Measurements from ENCODE around the gene GNA15.
"Not testable (repeated sequence)": the region's sequence is repeated elsewhere in the genome, so short reads cannot be mapped to it uniquely, and the experiment has no call there.

DNA sequence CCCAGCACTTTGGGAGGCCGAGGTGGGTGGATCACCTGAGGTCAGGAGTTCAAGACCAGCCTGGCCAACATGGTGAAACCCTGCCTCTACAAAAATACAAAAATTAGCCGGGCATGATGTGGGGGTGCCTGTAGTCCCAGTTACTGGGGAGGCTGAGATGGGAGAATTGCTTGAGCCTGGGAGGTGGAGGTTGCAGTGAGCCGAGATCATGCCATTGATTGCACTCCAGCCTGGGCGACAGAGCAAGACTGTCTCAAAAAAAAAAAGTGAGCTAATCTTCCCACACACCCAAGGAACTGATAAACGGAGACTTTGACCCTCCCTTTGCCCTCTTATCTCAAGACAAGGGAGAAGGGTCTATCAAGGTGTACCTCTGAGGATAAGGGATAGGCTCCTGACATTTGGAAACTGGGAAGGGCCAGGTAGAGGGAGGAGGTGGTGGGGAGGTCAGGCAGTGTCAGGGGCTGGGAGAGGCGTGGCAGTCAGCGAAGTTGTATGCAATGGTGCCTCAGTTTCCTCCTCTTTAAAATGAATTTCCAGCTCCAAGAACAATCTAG lies 46.5 kb upstream of the GNA15 start:
- not testable (repeated sequence) for TF ChIP-seq POLR2AphosphoS5 (IDR thresholded peaks at IDR 0.05; ENCODE audit: low read depth, low read length)
- TF ChIP-seq, protein P1, sequence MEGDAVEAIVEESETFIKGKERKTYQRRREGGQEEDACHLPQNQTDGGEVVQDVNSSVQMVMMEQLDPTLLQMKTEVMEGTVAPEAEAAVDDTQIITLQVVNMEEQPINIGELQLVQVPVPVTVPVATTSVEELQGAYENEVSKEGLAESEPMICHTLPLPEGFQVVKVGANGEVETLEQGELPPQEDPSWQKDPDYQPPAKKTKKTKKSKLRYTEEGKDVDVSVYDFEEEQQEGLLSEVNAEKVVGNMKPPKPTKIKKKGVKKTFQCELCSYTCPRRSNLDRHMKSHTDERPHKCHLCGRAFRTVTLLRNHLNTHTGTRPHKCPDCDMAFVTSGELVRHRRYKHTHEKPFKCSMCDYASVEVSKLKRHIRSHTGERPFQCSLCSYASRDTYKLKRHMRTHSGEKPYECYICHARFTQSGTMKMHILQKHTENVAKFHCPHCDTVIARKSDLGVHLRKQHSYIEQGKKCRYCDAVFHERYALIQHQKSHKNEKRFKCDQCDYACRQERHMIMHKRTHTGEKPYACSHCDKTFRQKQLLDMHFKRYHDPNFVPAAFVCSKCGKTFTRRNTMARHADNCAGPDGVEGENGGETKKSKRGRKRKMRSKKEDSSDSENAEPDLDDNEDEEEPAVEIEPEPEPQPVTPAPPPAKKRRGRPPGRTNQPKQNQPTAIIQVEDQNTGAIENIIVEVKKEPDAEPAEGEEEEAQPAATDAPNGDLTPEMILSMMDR (IDR thresholded peaks at IDR 0.05) = not testable (repeated sequence)
- TF ChIP-seq, protein P2, sequence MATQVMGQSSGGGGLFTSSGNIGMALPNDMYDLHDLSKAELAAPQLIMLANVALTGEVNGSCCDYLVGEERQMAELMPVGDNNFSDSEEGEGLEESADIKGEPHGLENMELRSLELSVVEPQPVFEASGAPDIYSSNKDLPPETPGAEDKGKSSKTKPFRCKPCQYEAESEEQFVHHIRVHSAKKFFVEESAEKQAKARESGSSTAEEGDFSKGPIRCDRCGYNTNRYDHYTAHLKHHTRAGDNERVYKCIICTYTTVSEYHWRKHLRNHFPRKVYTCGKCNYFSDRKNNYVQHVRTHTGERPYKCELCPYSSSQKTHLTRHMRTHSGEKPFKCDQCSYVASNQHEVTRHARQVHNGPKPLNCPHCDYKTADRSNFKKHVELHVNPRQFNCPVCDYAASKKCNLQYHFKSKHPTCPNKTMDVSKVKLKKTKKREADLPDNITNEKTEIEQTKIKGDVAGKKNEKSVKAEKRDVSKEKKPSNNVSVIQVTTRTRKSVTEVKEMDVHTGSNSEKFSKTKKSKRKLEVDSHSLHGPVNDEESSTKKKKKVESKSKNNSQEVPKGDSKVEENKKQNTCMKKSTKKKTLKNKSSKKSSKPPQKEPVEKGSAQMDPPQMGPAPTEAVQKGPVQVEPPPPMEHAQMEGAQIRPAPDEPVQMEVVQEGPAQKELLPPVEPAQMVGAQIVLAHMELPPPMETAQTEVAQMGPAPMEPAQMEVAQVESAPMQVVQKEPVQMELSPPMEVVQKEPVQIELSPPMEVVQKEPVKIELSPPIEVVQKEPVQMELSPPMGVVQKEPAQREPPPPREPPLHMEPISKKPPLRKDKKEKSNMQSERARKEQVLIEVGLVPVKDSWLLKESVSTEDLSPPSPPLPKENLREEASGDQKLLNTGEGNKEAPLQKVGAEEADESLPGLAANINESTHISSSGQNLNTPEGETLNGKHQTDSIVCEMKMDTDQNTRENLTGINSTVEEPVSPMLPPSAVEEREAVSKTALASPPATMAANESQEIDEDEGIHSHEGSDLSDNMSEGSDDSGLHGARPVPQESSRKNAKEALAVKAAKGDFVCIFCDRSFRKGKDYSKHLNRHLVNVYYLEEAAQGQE (IDR thresholded peaks at IDR 0.05; ENCODE audit: insufficient read depth in 1 of 2, low read depth in 2 of 2, low read length in 1 of 2) = not testable (repeated sequence)
